ENCODE data around the gene ZNF778.

DNA sequence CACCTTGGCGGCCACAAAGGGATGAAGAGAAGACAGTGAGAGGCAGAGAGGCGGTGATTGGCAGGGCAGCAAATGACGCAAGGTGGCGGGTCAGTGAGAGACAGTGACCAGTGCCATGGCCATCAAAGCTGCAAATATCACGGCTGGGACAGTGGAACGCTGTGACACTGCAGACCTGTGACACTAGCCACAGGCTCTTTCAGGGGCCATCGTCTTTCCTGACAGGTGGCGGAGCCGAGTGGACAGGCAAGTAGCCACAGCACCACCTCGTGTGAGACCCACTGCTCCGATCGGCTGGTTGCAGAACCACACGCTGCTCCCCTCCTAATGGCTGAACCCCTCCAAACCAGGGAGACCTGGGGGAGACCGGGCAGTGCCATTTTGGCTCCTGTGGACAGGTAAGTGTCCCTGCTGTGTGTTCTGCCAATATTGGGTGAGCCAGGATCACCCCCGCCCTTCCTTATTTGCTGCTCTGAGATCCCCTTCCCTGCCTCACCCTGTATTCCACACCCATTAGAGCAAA, 7.9 kb upstream of the ZNF778 start:
- TF ChIP-seq, protein P1, sequence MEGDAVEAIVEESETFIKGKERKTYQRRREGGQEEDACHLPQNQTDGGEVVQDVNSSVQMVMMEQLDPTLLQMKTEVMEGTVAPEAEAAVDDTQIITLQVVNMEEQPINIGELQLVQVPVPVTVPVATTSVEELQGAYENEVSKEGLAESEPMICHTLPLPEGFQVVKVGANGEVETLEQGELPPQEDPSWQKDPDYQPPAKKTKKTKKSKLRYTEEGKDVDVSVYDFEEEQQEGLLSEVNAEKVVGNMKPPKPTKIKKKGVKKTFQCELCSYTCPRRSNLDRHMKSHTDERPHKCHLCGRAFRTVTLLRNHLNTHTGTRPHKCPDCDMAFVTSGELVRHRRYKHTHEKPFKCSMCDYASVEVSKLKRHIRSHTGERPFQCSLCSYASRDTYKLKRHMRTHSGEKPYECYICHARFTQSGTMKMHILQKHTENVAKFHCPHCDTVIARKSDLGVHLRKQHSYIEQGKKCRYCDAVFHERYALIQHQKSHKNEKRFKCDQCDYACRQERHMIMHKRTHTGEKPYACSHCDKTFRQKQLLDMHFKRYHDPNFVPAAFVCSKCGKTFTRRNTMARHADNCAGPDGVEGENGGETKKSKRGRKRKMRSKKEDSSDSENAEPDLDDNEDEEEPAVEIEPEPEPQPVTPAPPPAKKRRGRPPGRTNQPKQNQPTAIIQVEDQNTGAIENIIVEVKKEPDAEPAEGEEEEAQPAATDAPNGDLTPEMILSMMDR (tag by site-specific recombination; IDR thresholded peaks at IDR 0.05): peak; percentile 33; the same call in 1 of the 2 replicates
- TF ChIP-seq GLIS1 (tag by site-specific recombination; IDR thresholded peaks at IDR 0.05): no peak
